Endothelial cell of umbilical vein (primary cell): ENCODE results near the gene TSPEAR. TPM values are rescaled to one million over a fixed set of nuclear protein-coding genes. Genes with fewer than 3 reads are reported as not detected.

ENCODE experiments used
- BruUV-seq: library from RNA; stranded (reverse); fragments of 400-500 nt; replicated peaks from 2 replicates; lab custom pipeline; 2021; lab: Mats Ljungman, UMichigan
- CTCF ChIA-PET: fragments of 300-600, 350-600 bp; sonication (Branson Sonifier 250); formaldehyde crosslinking; loops from one replicate; lab custom pipeline; 2021; ENCODE audit warnings: antibody characterized with exemption, inconsistent platforms; lab: Charles Lee
- POLR2A ChIA-PET: fragments of 300-600, 350-600 bp; sonication (Branson Sonifier 250); formaldehyde crosslinking; loops from one replicate; lab custom pipeline; 2021; ENCODE audit warnings: antibody characterized with exemption, inconsistent platforms; lab: Charles Lee
- DNase-seq: peaks from one replicate; pipeline ENCODE4 v3.0.0-alpha.2; 2011; ENCODE audit warnings: low read depth, low spot score
- FAIRE-seq: peaks from 2 replicates; lab custom pipeline; 2011; peaks lifted over from hg19 to GRCh38; lab: Jason Lieb, UNC
- H2AFZ ChIP-seq: 2 replicates; pipeline ENCODE4 v1.6.0; 2012; ENCODE audit warnings: low read depth, low read length, control low read depth, inconsistent platforms
- H3K27ac ChIP-seq: 2 replicates; pipeline ENCODE4 v1.5.1; 2011; ENCODE audit warnings: low read depth, mild to moderate bottlenecking, control low read depth, low read length, moderate library complexity; ENCODE audit not compliant: insufficient read depth
- H3K27me3 ChIP-seq, 2 experiments: 2 replicates each; pipeline versions ENCODE4 v1.6.0 to v1.6.1; 2011; ENCODE audit warnings: low read length in 2 of 2, mixed read lengths in 1 of 2; ENCODE audit not compliant: control insufficient read depth in 2 of 2, insufficient read depth in 2 of 2
- H3K36me3 ChIP-seq, 2 experiments: 2 replicates in 1 of 2; 3 replicates in 1 of 2; pipeline ENCODE4 v1.5.1; 2011; ENCODE audit warnings: low read length in 2 of 2, mild to moderate bottlenecking in 1 of 2, moderate library complexity in 1 of 2; ENCODE audit not compliant: control insufficient read depth in 2 of 2, insufficient read depth in 2 of 2; ENCODE audit errors: extremely low read depth in 1 of 2
- H3K4me1 ChIP-seq: 3 replicates; pipeline ENCODE4 v1.5.1; 2011; ENCODE audit warnings: mild to moderate bottlenecking, low read length; ENCODE audit not compliant: control insufficient read depth, insufficient read depth; ENCODE audit errors: extremely low read depth
- H3K4me2 ChIP-seq: 2 replicates; pipeline ENCODE4 v1.6.1; 2011; ENCODE audit warnings: low read length, control low read depth, mixed read lengths; ENCODE audit not compliant: insufficient read depth
- H3K4me3 ChIP-seq, 3 experiments: fragments of 200-600 bp in 1 of 3; sonication (generic), shearing (Covaris generic) in 1 of 3; replicated peaks in 1 of 3; 2 replicates each; pipeline ENCODE4 v1.5.1; 2011 to 2016; ENCODE audit warnings: control low read depth in 3 of 3, low read length in 3 of 3, mild to moderate bottlenecking in 2 of 3, inconsistent platforms in 1 of 3, low read depth in 1 of 3, moderate library complexity in 1 of 3; ENCODE audit not compliant: insufficient read depth in 1 of 3
- H3K79me2 ChIP-seq: 2 replicates; pipeline ENCODE4 v1.6.0; 2012; ENCODE audit warnings: low read length, inconsistent platforms; ENCODE audit not compliant: control insufficient read depth, insufficient read depth
- H3K9ac ChIP-seq: replicated peaks from 2 replicates; pipeline ENCODE3; 2011; ENCODE audit warnings: low read length, control low read depth; ENCODE audit not compliant: insufficient read depth; ENCODE audit errors: extremely low read depth
- H3K9me1 ChIP-seq: replicated peaks from 3 replicates; pipeline ENCODE4 v1.6.0; 2011; ENCODE audit warnings: mild to moderate bottlenecking, low read length; ENCODE audit not compliant: control insufficient read depth, insufficient read depth; ENCODE audit errors: extremely low read depth
- H3K9me3 ChIP-seq: replicated peaks from 2 replicates; pipeline ENCODE4 v1.5.1; 2012; ENCODE audit warnings: low read length, inconsistent platforms; ENCODE audit not compliant: control insufficient read depth, insufficient read depth
- H4K20me1 ChIP-seq: replicated peaks from 2 replicates; pipeline ENCODE3; 2011; ENCODE audit warnings: mild to moderate bottlenecking, low read length; ENCODE audit not compliant: control insufficient read depth, insufficient read depth; ENCODE audit errors: extremely low read depth
- CTCF ChIP-seq, 2 donors: IDR thresholded peaks; 1 replicate in 1 of 2; 2 replicates in 1 of 2; pipeline ENCODE4 v1.5.1; 2011; ENCODE audit warnings: low read length in 2 of 2, mild to moderate bottlenecking in 2 of 2, moderate library complexity in 2 of 2, control low read depth in 1 of 2, inconsistent platforms in 1 of 2, low read depth in 1 of 2; ENCODE audit not compliant: insufficient read depth in 1 of 2; ENCODE audit errors: extremely low read depth in 1 of 2
- EZH2 ChIP-seq: IDR thresholded peaks from 2 replicates; pipeline ENCODE4 v1.6.1; 2012; ENCODE audit warnings: borderline replicate concordance, low read depth, mild to moderate bottlenecking, moderate library complexity, low read length, inconsistent platforms; ENCODE audit not compliant: severe bottlenecking
- FOS ChIP-seq: IDR thresholded peaks from 2 replicates; pipeline ENCODE4 v1.6.1; 2011; ENCODE audit warnings: mild to moderate bottlenecking, low read length, moderate library complexity, borderline replicate concordance; ENCODE audit not compliant: insufficient read depth
- GATA2 ChIP-seq: IDR thresholded peaks from 2 replicates; pipeline ENCODE4 v1.7.0; 2011; ENCODE audit warnings: low read depth, mild to moderate bottlenecking, moderate library complexity, mixed read lengths, low read length; ENCODE audit not compliant: insufficient read length, insufficient read depth
- JUN ChIP-seq: IDR thresholded peaks from 2 replicates; pipeline ENCODE4 v1.6.1; 2011; ENCODE audit warnings: borderline replicate concordance, low read depth; ENCODE audit not compliant: insufficient read length, insufficient read depth
- MAX ChIP-seq: IDR thresholded peaks from 2 replicates; pipeline ENCODE4 v1.6.1; 2011; ENCODE audit not compliant: insufficient read depth, insufficient read length
- MYC ChIP-seq: IDR thresholded peaks from one replicate; pipeline ENCODE4 v1.6.1; 2011; ENCODE audit warnings: mild to moderate bottlenecking, low read depth, low read length
- POLR2A ChIP-seq: IDR thresholded peaks from 2 replicates; pipeline ENCODE4 v1.6.1; 2012; ENCODE audit warnings: low read depth, mild to moderate bottlenecking, control low read depth, low read length
- POLR2AphosphoS5 ChIP-seq: IDR thresholded peaks from 2 replicates; pipeline ENCODE4 v1.6.1; 2012; ENCODE audit warnings: low read depth, mild to moderate bottlenecking, control low read depth, low read length, moderate library complexity; ENCODE audit not compliant: insufficient read depth
- dilution Hi-C: fragments of 300-500 bp; cut with MboI; formaldehyde crosslinking; loops from one replicate; pipeline ENCODE4 v1.15.0; 2019; ENCODE audit warnings: low sequenced_read_pairs; ENCODE audit not compliant: extremely low pct_ligation_motif_present
- intact Hi-C: fragments of 100-400 bp; cut with micrococcal nuclease; formaldehyde crosslinking; loops from one replicate; pipeline ENCODE4 v1.10.0; 2022
- polyA plus RNA-seq, 4 experiments: library from polyadenylated mRNA; depleted of rRNA in 3 of 4; stranded (reverse) in 3 of 4; unstranded in 1 of 4; fragments of >200 nt; gene quantifications; 2 replicates each; pipeline versions ENCODE4 v1.2.1 to v1.2.3, GENCODE V29; 2011 to 2012; ENCODE audit warnings: missing spikeins in 1 of 4
- total RNA-seq: library from RNA; stranded (reverse); gene quantifications from 2 replicates; pipeline ENCODE4 v1.2.3, GENCODE V29; 2021

Gene TSPEAR
- total and polyA plus RNA-seq, 2 donors (not counting 3 experiments of a cell fraction or from before 2014, with no cell fraction given), result 0.01 TPM; not detected in 1

GRCh38 chr21:44494956-44495355 lies 216.4 kb downstream of the TSPEAR start:
- CTCF ChIA-PET, result interaction anchor here (1.2 kb wide), 1 partner anchor 15 kb away, joined by 4 read pairs; no protein-coding TSS in a partner anchor
- H3K4me2 ChIP-seq, result no peak overlapping the region
- no peak overlapping the region for H3K4me3 ChIP-seq
- dilution Hi-C loops, result no loop called here
- H2AFZ ChIP-seq, result no peak overlapping the region
- no peaks in the 10 kb centered on the region for H4K20me1 ChIP-seq
- no TSS peak for BruUV-seq
- TF ChIP-seq POLR2AphosphoS5 (no peak), FOS (no peak), MYC (no peak), MAX (no peak), POLR2A (no peak), JUN (no peak), CTCF (IDR thresholded peaks at IDR 0.05; ENCODE audit: extremely low read depth in 1 of 2, insufficient read depth in 1 of 2, low read depth in 1 of 2, low read length in 2 of 2) (no peak), GATA2 (no peak), EZH2 (no peak)
- POLR2A ChIA-PET, result no interaction called here
- peaks cover 2 to 8% of the 10 kb centered on the region in 2 experiments for H3K27me3 ChIP-seq
- no peaks in the 10 kb centered on the region for H3K9me3 ChIP-seq
- intact Hi-C loops, result no loop called here
- no peaks in the 10 kb centered on the region for H3K79me2 ChIP-seq
- H3K9ac ChIP-seq, result no peak overlapping the region
- H3K4me1 ChIP-seq, result no peaks in the 10 kb centered on the region
- H3K9me1 ChIP-seq, result no peaks in the 10 kb centered on the region
- no peak for FAIRE-seq
- no peak overlapping the region for H3K27ac ChIP-seq
- no peak for DNase-seq
- H3K36me3 ChIP-seq, result no peaks in the 10 kb centered on the region
